GM19240 (cell line): ENCODE results near the gene PLCB1.

Experiments
- DNase-seq: peaks from one replicate; pipeline ENCODE4 v3.0.0; 2011; ENCODE audit warnings: low spot score; ENCODE audit not compliant: insufficient read length

The PLCB1 gene

GRCh38 chr20:8489094-8489883, 357.2 kb downstream of the PLCB1 start:
- no peak for DNase-seq

- DNase-seq = no peak
Observed at GRCh38 chr20:8490076-8490830, 358.2 kb downstream of the PLCB1 start.

DNA sequence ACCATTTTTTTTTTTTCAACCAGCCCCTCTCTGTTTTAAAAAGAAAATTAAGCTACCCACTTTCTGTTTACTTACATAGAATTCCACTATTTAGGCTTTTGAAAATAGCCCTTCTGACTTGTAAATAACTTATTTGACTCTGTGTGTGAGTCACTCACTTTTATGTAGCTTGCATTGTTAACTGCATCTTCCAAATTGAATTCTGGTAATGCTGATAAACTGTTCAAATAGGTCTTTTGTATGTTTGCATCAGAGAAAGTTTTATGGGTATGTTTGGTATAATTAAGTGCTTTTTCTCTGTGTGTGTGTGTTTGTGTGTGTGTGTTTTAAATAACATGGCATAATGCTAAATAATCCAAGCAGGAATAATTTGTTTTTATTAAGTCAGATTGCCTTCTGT, 360.1 kb downstream of the PLCB1 start:
- no peak for DNase-seq

DNA sequence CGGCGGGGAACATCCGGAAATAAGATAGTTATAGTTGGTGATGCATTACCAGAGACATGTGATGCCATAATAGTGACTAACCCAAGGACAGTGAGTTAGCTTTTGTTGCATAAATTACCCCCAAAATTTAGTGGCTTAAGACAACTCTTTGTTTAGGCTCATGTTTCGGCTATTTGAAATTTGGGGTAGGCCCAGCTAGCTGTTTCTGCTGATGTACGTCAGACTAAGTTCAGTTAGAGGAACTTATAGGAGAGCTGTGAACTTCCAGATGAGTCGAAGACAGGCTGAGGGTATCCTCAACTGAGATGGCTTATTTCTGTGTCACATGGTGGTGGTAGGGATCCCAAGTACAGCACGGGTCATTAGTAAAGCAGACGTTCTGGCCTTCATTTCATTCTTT, 366.5 kb downstream of the PLCB1 start:
- DNase-seq = no peak

DNA sequence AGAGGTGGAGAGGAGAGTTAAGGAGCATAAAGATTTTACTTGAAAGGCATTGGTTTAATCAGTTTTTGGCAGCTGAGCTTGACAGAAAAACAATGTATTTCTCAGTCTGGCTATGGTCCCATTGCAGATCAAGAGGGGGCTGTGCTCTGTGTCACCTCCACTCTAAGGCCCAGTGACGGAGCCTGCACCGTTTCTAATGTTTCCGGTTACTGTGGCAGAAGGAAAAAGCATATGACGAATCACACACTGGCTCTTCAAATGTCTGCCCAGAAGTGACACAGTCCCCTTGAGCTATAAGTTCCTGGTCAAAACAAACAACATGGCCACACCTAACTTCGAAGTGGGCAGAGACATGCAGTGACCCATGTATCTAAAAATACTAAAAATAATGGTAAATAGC, 372.0 kb downstream of the PLCB1 start:
- no peak for DNase-seq

GRCh38 chr20:8505476-8506200, 373.6 kb downstream of the PLCB1 start:
- no peak for DNase-seq

DNA sequence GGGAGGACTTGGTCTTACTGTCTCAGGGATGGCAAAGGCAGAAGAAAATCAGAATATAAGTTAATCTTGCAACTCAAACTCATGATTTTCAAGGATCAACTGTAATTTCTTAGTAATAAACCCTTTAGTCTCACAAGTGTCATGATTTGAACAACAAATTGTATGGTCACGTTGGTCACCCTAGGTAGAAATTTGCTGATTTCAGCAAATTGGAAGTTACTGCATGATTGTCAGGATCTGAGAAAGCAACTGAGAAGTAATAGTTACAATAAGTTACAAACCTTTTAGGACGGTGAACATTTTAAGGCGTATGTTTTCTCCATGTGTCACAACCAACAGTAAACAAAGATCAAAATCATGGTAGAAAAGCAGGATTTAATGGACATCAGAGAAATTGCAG, 375.2 kb downstream of the PLCB1 start:
- DNase-seq = no peak

DNA sequence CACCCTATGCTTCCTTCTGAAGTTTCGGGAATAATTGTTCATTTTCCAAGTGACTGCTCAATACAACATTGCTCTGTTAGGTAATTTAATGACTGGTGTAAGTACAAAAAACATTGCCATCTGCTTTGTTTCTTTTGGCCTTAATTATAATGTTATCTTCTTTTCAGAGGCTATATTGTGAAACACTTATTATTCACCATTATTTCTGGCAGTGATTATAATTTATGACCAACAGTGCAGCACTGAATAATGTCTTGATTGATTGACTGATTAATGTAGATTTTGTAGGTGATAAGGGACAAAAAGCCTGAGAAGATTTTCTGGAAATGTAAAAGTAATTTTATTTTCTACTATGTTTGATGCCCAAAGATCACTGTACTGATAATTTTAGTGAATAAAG, 377.7 kb downstream of the PLCB1 start:
- DNase-seq = no peak

- no peak for DNase-seq
Observed at GRCh38 chr20:8510808-8511207, 378.7 kb downstream of the PLCB1 start.

GRCh38 chr20:8512003-8512402, 379.9 kb downstream of the PLCB1 start:
- DNase-seq = no peak

GRCh38 chr20:8515810-8516435, 383.9 kb downstream of the PLCB1 start:
- DNase-seq = no peak

- DNase-seq = no peak
Observed at GRCh38 chr20:8518878-8519277, 386.8 kb downstream of the PLCB1 start.

DNA sequence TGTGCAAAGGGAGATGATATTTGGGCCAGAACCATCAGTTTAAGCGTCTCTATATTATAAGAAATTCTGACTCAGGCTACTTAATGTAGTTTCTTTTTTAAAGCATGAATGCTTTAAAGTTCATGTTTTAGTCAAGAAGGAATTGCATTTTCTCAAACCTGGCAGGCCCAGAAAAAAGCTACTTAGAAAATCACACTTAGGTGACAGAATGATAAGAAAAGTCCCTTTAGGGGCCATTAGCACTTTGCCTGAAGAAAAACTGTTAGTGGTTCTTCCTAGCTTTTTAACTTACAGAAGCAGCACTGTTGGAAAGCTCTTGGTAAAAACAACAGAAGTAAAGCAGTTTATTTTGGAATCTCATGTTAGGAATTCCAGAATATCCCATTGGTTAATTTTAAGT, 387.8 kb downstream of the PLCB1 start:
- no peak for DNase-seq

DNA sequence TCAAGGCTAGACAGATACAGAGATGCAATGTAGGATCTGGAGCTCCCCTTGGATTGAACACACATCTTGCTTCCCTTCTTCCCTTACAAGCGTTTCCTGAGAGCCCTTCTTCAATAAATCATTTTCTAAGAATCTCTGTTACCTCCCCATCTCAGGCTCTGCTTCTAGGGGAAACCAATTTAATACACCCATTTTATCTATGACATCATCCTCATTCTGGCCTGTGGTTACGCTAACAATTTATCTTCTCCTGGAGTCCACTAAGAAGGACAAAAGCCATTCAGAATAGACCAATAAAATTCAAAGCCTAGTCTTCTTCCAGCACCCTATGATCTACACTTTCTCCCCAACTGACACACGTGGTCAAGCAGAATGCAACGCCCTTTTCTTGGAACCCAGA, 390.1 kb downstream of the PLCB1 start:
- no peak for DNase-seq

GRCh38 chr20:8523684-8524083, 391.6 kb downstream of the PLCB1 start:
- no peak for DNase-seq

DNA sequence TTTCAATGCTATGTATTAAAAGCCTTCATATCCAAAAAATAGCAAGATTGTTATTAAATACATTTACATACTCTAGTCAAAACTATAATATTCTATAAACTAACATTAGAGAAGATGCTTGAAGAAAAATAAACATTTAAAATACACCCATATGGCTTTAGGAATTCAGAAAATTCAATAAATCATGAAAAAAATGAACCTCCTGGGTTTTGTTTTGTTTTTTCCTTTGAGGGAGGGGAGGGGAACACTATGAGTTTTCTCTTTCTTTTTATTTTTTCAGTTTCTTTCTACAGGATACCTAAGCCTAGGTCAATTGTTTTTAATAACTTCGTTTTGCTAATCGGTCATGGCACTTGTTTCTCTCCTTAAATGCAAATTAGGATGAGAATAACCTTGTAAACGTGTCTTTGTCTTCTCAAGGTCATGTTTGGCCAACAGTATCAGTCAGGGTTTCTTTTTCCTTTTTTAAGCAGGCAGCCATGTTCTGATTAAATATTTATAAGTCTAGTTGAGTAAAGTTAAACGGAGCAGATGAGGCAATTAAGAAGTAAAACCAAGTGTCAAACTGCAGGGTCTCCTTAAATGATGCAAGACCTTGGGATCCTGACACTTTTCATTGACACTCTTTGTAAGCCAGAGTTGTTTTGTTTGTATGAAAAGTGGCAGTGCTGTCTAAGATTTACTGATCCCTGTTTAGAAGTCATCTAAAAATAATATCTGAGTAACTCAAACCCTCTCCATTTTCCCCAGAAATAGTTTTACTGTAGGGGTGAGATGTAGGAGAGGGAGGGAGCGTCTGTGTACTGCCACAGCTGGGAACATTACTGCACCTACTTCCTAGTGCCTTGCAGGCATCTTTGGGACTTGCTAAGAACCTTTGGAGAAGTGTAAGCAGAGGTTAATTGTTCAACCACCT, 392.3 kb downstream of the PLCB1 start:
- DNase-seq = no peak

DNA sequence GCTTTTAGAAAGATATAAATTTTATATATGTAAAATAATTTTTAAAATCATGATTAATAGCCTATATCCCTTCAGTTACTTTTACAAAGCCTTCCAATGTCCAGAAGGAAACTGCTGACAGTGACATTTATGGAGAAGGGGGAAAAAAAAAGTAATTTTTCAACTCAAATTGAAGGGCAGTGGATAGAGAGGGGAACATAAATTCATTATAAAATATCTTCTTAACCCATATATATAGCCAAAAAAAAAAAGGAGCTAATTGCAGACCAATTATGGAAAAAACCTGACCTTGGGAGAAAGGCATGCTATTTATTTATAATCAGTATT, 392.9 kb downstream of the PLCB1 start:
- DNase-seq = no peak

DNA sequence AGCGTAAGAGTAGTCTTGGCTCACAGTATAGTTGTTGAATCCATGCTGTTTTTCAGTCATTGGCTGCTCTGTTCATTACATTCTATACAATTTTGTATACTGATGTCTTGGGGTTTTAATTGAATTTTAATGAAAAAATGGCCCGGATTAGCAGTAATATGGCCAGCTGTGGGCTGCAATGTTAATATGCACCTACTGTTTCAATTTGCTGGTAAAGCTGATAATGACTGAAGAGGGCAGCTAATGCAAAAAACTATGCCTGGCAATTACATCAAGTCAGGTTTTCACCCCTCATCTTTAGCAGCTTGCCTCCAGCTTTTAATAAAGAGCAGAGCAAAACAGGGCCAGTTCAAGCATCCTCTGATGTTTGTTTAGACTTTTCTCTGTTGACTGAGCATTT, 394.5 kb downstream of the PLCB1 start:
- no peak for DNase-seq

- no peak for DNase-seq
Observed at GRCh38 chr20:8527998-8528723, 396.1 kb downstream of the PLCB1 start.

- no peak for DNase-seq
Observed at GRCh38 chr20:8530022-8530421, 398.0 kb downstream of the PLCB1 start.
